Activated naive CD4-positive, alpha-beta T cell treated with anti-CD3 and anti-CD28 coated beads, Interleukin-2, amount 10 ng/mL, durations not matched to agents 7 days and 5 days (primary cell): Measurements from ENCODE around the gene C16orf96.
A peak's percentile ranks its signal among the peaks of the same experiment; 100 is the strongest.

Experiments used
- CTCF ChIA-PET: fragments of 350-600 bp; sonication (Branson Sonifier 250); formaldehyde crosslinking; loops from one replicate; lab custom pipeline; 2021; ENCODE audit warnings: antibody characterized with exemption; lab: Charles Lee
- DNase-seq: peaks from one replicate; pipeline ENCODE4 v3.0.0-alpha.2; 2020
- H3K27ac Mint-ChIP-seq: one replicate; pipeline ENCODE4 v1.8.0; 2021; ENCODE audit warnings: mild to moderate bottlenecking, moderate library complexity, mixed read lengths
- H3K27me3 Mint-ChIP-seq: one replicate; pipeline ENCODE4 v1.8.0; 2021; ENCODE audit warnings: mild to moderate bottlenecking, mixed read lengths
- H3K36me3 Mint-ChIP-seq: one replicate; pipeline ENCODE4 v1.8.0; 2021; ENCODE audit warnings: mixed read lengths
- H3K4me1 Mint-ChIP-seq: one replicate; pipeline ENCODE4 v1.8.0; 2021; ENCODE audit warnings: mixed read lengths
- H3K4me3 Mint-ChIP-seq: one replicate; pipeline ENCODE4 v1.8.0; 2021; ENCODE audit warnings: mild to moderate bottlenecking, moderate library complexity, mixed read lengths
- H3K9me3 Mint-ChIP-seq: one replicate; pipeline ENCODE4 v1.8.0; 2021; ENCODE audit warnings: mixed read lengths

Gene C16orf96

GRCh38 chr16:4515611-4516233 lies 40.4 kb upstream of the C16orf96 start:
- peaks cover 34% of the 10 kb centered on the region for H3K36me3 Mint-ChIP-seq
- CTCF ChIA-PET = interaction anchor here (1.0 to 2.2 kb wide), 4 partner anchors 9 to 103 kb away, joined by 3 to 16 read pairs (median 8); no protein-coding TSS in a partner anchor
- H3K4me1 Mint-ChIP-seq = peaks cover 59% of the 10 kb centered on the region
- peak overlapping the region; percentile 35 for H3K4me3 Mint-ChIP-seq
- no peaks in the 10 kb centered on the region for H3K9me3 Mint-ChIP-seq
- DNase-seq = no peak
- peak overlapping the region; percentile 89 for H3K27ac Mint-ChIP-seq
- H3K27me3 Mint-ChIP-seq = no peaks in the 10 kb centered on the region

DNA sequence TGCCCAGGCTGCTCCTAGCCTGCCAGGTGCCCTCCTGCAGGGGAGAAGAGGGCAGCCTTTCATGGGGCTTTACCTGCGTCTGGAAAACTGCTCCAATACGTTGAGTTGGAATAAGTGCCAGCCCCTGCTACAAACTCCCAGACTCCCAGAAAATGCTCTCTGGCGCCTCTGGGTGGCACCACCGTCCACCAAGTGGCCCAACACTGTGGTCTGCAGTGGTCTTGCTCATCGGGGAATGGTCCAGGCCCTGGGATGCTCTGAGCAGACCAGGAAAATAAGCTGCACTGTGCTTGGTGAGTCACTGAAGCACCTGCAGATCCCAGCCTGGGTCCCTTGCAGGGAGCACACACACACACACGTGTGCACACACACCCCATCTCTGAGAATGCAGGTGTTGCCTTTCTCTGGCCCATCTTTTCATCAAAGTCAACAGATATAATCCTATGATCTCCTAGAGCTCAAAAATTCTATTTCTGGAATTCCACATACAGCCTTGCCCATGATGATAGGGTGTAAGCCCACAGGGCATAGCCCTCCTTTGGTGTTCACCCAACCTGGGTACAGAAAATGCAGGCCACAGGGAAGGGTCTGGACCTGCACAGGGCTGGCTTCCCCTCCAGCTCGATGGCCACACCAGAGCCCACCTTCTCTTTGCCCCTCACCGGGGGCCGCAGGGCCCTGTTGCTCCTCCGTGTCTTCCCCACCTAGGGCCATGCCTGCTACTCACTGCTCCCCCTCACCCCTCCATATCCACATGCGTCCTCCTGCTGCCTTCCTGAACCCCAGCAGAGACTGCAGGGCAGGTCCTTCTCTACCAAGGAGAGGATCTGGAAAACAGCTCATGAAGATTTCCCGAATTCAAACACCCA lies 38.1 kb upstream of the C16orf96 start:
- CTCF ChIA-PET = interaction anchor here (1.3 to 3.0 kb wide), 3 partner anchors 12 to 68 kb away, joined by 4 to 19 read pairs (median 5); no protein-coding TSS in a partner anchor
- H3K4me1 Mint-ChIP-seq = peaks cover 40% of the 10 kb centered on the region
- no peak for DNase-seq
- H3K27ac Mint-ChIP-seq = no peak overlapping the region
- peaks cover 21% of the 10 kb centered on the region for H3K36me3 Mint-ChIP-seq
- H3K9me3 Mint-ChIP-seq = no peaks in the 10 kb centered on the region
- no peaks in the 10 kb centered on the region for H3K27me3 Mint-ChIP-seq
- H3K4me3 Mint-ChIP-seq = no peak overlapping the region

- Mint-ChIP-seq H3K4me3 (no peak overlapping the region), H3K36me3 (peaks cover 19% of the 10 kb centered on the region), H3K27me3 (no peaks in the 10 kb centered on the region), H3K9me3 (no peaks in the 10 kb centered on the region), H3K27ac (no peak overlapping the region), H3K4me1 (peaks cover 27% of the 10 kb centered on the region)
- CTCF ChIA-PET = interaction anchor here (3.0 kb wide), 1 partner anchor 13 kb away, joined by 19 read pairs; no protein-coding TSS in a partner anchor
- no peak for DNase-seq
Observed at GRCh38 chr16:4519274-4520058, 36.7 kb upstream of the C16orf96 start.

DNA sequence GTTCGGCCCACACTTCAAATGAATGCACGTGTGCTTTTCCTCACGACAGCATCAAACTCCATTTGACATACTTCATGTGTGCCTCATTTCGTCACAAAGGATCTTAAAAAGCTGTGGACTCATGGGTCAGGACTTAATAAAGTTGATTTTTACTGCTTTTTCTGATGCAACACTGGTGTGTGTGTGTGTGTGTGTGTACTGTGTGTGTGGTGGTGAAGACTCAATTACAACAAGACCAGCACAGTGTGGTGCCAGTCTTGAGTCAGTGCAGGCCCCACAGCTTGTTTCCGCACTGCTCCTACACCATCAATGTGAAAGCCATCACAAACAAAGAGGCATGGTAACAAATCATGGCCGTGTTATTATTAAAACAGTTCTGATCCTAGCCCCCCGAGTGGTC lies 35.2 kb upstream of the C16orf96 start:
- H3K4me1 Mint-ChIP-seq = peaks cover 16% of the 10 kb centered on the region
- H3K4me3 Mint-ChIP-seq = no peak overlapping the region
- no peaks in the 10 kb centered on the region for H3K27me3 Mint-ChIP-seq
- no peaks in the 10 kb centered on the region for H3K9me3 Mint-ChIP-seq
- CTCF ChIA-PET = no interaction called here
- no peak overlapping the region for H3K27ac Mint-ChIP-seq
- peaks cover 10% of the 10 kb centered on the region for H3K36me3 Mint-ChIP-seq
- DNase-seq = no peak

DNA sequence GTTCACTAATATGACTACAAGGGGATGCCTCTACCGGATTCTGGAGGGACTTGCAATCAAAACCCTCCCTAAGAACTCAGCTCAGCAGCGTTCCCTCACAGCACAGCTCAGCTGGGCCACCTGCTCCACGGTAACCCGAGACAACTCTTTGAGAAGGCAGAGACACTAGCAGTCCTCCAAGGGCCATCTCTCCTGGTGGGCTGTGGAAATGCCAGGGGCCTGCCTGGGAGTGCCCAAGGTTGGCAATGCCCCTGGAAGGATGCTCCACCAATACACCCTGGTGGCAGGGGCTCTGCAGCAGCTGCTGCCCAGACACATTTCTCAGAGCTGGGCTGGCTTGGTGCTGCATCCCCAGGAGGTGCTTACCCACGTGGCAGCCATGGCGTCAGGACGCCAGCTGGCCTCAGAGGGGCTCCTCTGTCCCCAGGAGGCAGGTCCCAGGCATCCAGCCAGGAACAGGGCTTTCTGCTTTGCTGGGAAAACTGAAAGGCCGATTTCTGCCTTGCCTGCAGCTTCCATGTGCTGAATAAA lies 34.0 kb upstream of the C16orf96 start:
- Mint-ChIP-seq H3K27ac (no peak overlapping the region), H3K36me3 (peaks cover 8% of the 10 kb centered on the region), H3K9me3 (no peaks in the 10 kb centered on the region), H3K4me1 (peaks cover 15% of the 10 kb centered on the region), H3K27me3 (no peaks in the 10 kb centered on the region), H3K4me3 (no peak overlapping the region)
- no peak for DNase-seq
- CTCF ChIA-PET = no interaction called here

DNA sequence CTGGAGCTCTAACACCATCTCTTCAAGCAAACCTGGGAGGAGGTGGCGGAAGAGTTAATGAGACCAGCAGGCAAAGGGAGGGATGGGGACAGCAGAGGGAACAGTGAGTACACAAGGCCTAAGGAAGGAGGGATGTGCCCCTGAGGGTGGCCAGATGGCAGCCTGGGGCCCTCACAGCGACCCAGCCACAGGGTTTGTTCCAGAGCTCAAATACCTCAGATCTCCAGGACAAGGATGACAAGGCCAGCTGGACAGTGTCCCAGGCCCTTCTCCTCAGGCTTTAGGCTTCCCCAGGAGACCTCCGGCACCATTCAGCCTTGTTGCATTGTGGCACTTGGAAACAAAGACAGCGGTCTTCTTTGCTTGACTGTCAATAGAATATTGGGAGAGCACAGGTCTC lies 32.5 kb upstream of the C16orf96 start:
- Mint-ChIP-seq H3K4me1 (peaks cover 21% of the 10 kb centered on the region), H3K27me3 (no peaks in the 10 kb centered on the region), H3K36me3 (peaks cover 8% of the 10 kb centered on the region), H3K4me3 (no peak overlapping the region), H3K9me3 (no peaks in the 10 kb centered on the region), H3K27ac (peak overlapping the region; percentile 58)
- no peak for DNase-seq
- CTCF ChIA-PET = interaction anchor here (0.6 to 1.2 kb wide), 2 partner anchors 18 to 446 kb away, joined by 4 read pairs; no protein-coding TSS in a partner anchor

GRCh38 chr16:4524571-4524970 lies 31.6 kb upstream of the C16orf96 start:
- peaks cover 29% of the 10 kb centered on the region for H3K4me1 Mint-ChIP-seq
- DNase-seq = no peak
- H3K9me3 Mint-ChIP-seq = no peaks in the 10 kb centered on the region
- peaks cover 10% of the 10 kb centered on the region for H3K36me3 Mint-ChIP-seq
- H3K27ac Mint-ChIP-seq = no peak overlapping the region
- CTCF ChIA-PET = interaction anchor here (1.2 kb wide), 1 partner anchor 19 kb away, joined by 4 read pairs; no protein-coding TSS in a partner anchor
- no peak overlapping the region for H3K4me3 Mint-ChIP-seq
- no peaks in the 10 kb centered on the region for H3K27me3 Mint-ChIP-seq

GRCh38 chr16:4525069-4525468 lies 31.1 kb upstream of the C16orf96 start:
- no peaks in the 10 kb centered on the region for H3K27me3 Mint-ChIP-seq
- H3K4me3 Mint-ChIP-seq = no peak overlapping the region
- peaks cover 10% of the 10 kb centered on the region for H3K36me3 Mint-ChIP-seq
- CTCF ChIA-PET = interaction anchor here (1.2 kb wide), 1 partner anchor 19 kb away, joined by 4 read pairs; no protein-coding TSS in a partner anchor
- no peak overlapping the region for H3K27ac Mint-ChIP-seq
- H3K9me3 Mint-ChIP-seq = no peaks in the 10 kb centered on the region
- no peak for DNase-seq
- H3K4me1 Mint-ChIP-seq = peaks cover 34% of the 10 kb centered on the region

GRCh38 chr16:4525634-4526277 lies 30.4 kb upstream of the C16orf96 start:
- H3K27ac Mint-ChIP-seq = peak overlapping the region; percentile 45
- H3K4me3 Mint-ChIP-seq = no peak overlapping the region
- peaks cover 12% of the 10 kb centered on the region for H3K36me3 Mint-ChIP-seq
- CTCF ChIA-PET = no interaction called here
- H3K27me3 Mint-ChIP-seq = no peaks in the 10 kb centered on the region
- peaks cover 37% of the 10 kb centered on the region for H3K4me1 Mint-ChIP-seq
- DNase-seq = no peak
- no peaks in the 10 kb centered on the region for H3K9me3 Mint-ChIP-seq

- peak; percentile 38 for DNase-seq
- H3K4me1 Mint-ChIP-seq = peaks cover 41% of the 10 kb centered on the region
Observed at GRCh38 chr16:4529085-4530060, 26.8 kb upstream of the C16orf96 start.

DNA sequence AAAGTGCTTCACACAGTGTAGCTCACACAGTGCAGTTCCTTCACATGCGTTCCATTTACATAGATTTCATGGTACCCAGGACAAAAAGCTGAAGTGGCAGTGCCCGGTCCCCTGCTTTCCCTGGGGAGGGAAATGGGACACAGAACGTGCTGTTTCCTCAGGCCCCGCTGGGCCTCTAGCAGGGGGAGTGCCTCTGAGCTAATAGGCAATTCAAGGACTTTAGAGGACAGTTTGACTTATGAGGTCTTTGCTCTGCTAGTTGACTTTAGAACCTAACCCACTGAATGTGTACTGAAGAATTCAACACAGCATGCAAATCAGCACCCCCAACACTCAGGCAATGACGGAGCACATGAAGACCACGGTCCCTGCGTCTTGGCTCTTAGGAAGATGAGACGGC lies 24.3 kb upstream of the C16orf96 start:
- Mint-ChIP-seq H3K36me3 (peaks cover 10% of the 10 kb centered on the region), H3K4me1 (peaks cover 57% of the 10 kb centered on the region), H3K27me3 (no peaks in the 10 kb centered on the region), H3K9me3 (no peaks in the 10 kb centered on the region), H3K27ac (no peak overlapping the region), H3K4me3 (no peak overlapping the region)
- CTCF ChIA-PET = interaction anchor here (1.3 to 1.7 kb wide), 2 partner anchors 25 to 54 kb away, joined by 3 to 6 read pairs; no protein-coding TSS in a partner anchor
- DNase-seq = no peak

More at GRCh38 chr16:4529085-4530060, 26.8 kb upstream of the C16orf96 start:
- Mint-ChIP-seq H3K27me3 (no peaks in the 10 kb centered on the region), H3K36me3 (peaks cover 9% of the 10 kb centered on the region), H3K4me3 (peak overlapping the region; percentile 33), H3K27ac (peak overlapping the region; percentile 90), H3K9me3 (no peaks in the 10 kb centered on the region)
- CTCF ChIA-PET = interaction anchor here (0.6 to 1.5 kb wide), 7 partner anchors 9 to 57 kb away, joined by 3 to 7 read pairs (median 3); partner anchors contain the start of gene CDIP1

- no peak overlapping the region for H3K27ac Mint-ChIP-seq
- CTCF ChIA-PET = interaction anchor here (1.3 to 1.7 kb wide), 2 partner anchors 26 to 54 kb away, joined by 3 to 6 read pairs; no protein-coding TSS in a partner anchor
- H3K36me3 Mint-ChIP-seq = peaks cover 10% of the 10 kb centered on the region
- no peak for DNase-seq
- H3K9me3 Mint-ChIP-seq = no peaks in the 10 kb centered on the region
- H3K4me1 Mint-ChIP-seq = peaks cover 57% of the 10 kb centered on the region
- peaks cover under 1% of the 10 kb centered on the region for H3K27me3 Mint-ChIP-seq
- no peak overlapping the region for H3K4me3 Mint-ChIP-seq
Observed at GRCh38 chr16:4532238-4532637, 23.9 kb upstream of the C16orf96 start.
